Measurements from ENCODE around the gene PTPRM.

DNA sequence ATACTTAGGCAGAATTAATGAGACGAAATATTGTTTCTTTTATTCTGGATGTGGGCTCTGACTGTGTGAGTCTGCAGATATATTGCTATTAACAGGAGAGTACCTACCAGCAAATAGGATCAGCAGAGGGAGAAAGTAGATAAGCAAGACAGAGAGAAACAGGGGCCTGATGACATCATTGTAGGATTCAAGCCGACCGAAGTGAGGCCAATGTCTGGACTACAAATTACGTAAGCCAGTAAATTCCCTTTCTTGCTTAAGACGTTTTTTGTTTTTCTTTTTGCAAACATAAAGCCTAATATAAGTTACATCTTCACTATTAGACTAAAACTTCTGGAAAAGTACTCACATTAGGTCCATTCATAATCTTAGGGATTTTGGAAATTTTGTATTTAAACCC, 21.4 kb upstream of the PTPRM start:
- TF ChIP-seq POLR2A (IDR thresholded peaks at IDR 0.05), result no peak
- TF ChIP-seq, protein P1, sequence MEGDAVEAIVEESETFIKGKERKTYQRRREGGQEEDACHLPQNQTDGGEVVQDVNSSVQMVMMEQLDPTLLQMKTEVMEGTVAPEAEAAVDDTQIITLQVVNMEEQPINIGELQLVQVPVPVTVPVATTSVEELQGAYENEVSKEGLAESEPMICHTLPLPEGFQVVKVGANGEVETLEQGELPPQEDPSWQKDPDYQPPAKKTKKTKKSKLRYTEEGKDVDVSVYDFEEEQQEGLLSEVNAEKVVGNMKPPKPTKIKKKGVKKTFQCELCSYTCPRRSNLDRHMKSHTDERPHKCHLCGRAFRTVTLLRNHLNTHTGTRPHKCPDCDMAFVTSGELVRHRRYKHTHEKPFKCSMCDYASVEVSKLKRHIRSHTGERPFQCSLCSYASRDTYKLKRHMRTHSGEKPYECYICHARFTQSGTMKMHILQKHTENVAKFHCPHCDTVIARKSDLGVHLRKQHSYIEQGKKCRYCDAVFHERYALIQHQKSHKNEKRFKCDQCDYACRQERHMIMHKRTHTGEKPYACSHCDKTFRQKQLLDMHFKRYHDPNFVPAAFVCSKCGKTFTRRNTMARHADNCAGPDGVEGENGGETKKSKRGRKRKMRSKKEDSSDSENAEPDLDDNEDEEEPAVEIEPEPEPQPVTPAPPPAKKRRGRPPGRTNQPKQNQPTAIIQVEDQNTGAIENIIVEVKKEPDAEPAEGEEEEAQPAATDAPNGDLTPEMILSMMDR (IDR thresholded peaks at IDR 0.05), result no peak

Measured in ovary (tissue), 3 donors.